ENCODE measurements around the gene DOC2B. TPM values are rescaled to one million over a fixed set of nuclear protein-coding genes. Genes with fewer than 3 reads are reported as not detected.

The DOC2B gene
- total RNA-seq, 4 donors from 2014 or later = 4.4 to 11.5 (median 10.6) TPM

DNA sequence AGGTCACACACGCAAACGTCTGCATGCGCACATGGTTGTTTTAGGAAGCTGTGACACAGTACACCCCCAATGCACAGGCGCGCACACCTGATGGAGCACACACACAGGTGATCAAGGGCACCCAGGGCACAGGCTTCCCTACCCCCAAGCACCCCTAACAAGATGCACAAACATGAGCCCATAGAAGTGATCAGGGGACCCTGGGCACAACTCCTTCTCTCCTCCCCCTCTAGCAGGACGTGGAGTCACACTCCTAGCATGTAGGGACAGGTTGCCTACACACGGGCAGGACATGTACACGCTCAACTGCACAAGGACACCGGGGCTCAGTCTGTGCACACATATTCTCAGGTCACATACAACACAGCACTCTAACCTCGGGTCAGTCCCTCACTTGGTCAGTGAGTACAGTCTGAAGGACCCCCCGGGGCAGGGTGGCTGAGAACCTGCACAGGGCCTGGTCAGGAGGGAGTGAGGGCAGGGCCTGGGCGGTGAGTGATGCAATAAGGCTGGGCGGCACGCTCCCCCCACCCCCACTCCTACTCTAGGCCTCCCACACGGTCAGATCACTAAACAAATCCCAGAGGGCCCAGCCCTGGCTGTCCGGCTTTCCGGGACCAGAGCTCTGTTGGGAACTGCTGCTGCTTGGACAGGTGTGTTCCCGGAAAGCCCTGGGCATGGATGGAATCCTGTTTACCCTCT lies 751 bp upstream of the DOC2B start:
- Histone ChIP-seq H3K36me3 (no peaks in the 10 kb centered on the region), H3K9me3 (no peaks in the 10 kb centered on the region), H3K27ac (peak overlapping the region in 2 of 4 donors; percentile 10 to 55), H3K4me3 (peak overlapping the region in 1 of 2 donors; percentile 56), H3K4me1 (peaks cover 0 to 39% (median 4%) of the 10 kb centered on the region in 3 donors), H3K27me3 (peaks cover 90% of the 10 kb centered on the region)
- ATAC-seq = no peak
- no peak for TF ChIP-seq EP300 (IDR thresholded peaks at IDR 0.05)
- TF ChIP-seq, protein P1, sequence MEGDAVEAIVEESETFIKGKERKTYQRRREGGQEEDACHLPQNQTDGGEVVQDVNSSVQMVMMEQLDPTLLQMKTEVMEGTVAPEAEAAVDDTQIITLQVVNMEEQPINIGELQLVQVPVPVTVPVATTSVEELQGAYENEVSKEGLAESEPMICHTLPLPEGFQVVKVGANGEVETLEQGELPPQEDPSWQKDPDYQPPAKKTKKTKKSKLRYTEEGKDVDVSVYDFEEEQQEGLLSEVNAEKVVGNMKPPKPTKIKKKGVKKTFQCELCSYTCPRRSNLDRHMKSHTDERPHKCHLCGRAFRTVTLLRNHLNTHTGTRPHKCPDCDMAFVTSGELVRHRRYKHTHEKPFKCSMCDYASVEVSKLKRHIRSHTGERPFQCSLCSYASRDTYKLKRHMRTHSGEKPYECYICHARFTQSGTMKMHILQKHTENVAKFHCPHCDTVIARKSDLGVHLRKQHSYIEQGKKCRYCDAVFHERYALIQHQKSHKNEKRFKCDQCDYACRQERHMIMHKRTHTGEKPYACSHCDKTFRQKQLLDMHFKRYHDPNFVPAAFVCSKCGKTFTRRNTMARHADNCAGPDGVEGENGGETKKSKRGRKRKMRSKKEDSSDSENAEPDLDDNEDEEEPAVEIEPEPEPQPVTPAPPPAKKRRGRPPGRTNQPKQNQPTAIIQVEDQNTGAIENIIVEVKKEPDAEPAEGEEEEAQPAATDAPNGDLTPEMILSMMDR (IDR thresholded peaks at IDR 0.05) = no peak
- no peak for TF ChIP-seq POLR2A (IDR thresholded peaks at IDR 0.05)
- no peak for TF ChIP-seq POLR2AphosphoS5 (IDR thresholded peaks at IDR 0.05)
- 49 to 60% methylated on average over 1 to 4 of the region's 18 CpGs for WGBS, 2 donors (ENCODE audit: low coverage in 1 of 2)

DNA sequence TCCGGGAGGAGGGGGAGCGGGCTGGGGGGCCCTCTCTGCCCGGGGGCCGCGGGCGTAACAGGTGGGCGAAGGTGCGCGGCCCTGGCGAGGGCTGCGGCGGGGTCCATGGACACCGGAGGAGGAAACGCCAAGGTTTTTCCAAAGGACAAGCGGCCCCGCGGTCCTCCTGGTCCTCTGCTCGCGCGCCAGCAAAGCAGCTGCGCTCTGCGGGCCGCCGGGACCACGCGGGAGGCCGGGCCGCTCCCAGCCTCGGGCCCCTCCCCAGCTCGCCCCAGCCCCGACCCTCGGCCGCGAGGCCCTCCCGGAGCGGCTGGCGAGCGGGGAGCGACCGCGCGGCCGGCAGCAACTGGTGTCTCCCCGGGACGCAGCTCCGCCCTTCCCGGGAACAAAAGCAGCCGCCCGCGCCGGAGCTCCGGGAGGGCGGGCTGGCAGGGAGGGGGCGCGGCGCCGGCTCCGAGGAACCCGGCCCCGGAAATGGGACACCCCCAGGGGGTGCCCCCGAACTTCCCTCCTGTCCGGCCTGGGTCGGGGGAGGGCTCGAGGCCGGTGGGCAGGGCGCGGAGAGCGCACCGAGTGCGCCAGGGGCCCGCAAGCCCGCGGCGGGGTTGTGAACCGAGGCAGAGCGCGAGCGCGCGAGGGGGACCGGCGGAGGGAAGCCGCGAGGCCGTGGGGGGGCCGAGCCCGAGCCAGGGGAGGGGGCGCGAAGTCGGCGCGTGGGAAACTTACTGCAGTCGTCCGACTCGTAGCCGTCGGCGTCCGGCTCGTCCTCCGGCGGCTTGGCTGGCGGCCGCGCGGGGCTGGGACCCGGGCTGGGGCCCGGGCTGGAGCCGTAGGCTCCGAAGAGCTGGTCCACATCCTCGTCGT lies 837 bp downstream of the DOC2B start:
- TF ChIP-seq, protein P1 (IDR thresholded peaks at IDR 0.05) = no peak
- TF ChIP-seq POLR2A (IDR thresholded peaks at IDR 0.05) (no peak), POLR2AphosphoS5 (IDR thresholded peaks at IDR 0.05) (no peak)
- Histone ChIP-seq H3K9me3 (no peaks in the 10 kb centered on the region), H3K27me3 (peaks cover 94% of the 10 kb centered on the region), H3K4me1 (peaks cover 0 to 39% (median 4%) of the 10 kb centered on the region in 3 donors), H3K27ac (peak overlapping the region in 3 of 4 donors; percentile 63 to 80 (median 65)), H3K36me3 (no peaks in the 10 kb centered on the region), H3K4me3 (peak overlapping the region; percentile 23 to 56)
- no peak for ATAC-seq
- WGBS, 2 donors (ENCODE audit: low coverage in 1 of 2) = no CpG with 5 or more reads among the region's 112 CpGs

DNA sequence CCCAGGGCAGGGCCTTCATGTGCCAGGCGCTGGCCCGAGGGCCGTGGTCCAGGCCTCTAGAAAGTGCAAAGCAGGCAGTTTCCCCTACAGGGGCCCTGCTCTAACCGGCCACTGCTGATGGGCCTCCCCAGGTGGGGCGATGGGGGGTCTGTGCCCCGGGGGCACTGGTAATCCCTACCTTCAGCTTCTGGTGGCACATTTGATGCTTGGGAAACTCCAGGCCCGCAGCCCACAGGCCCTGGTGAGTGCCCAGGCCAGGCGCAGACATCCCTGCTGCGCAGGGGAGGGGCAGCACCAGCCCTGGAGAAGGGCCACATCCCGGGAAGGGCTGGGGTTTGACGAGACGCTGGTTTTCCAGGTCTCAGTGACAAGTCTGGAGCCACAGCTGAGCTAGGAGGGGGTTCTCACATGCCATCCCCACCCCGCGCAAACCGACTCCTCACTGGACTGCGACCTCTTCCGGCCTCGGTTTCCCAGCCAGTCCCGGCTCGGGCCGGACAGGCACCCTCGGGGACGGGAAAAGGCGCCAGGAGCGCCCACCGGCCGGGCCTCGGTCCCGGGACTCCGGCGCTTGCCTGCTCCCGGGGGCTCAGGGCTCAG lies 1.6 kb downstream of the DOC2B start:
- Histone ChIP-seq H3K4me1 (peaks cover 0 to 39% (median 4%) of the 10 kb centered on the region in 3 donors), H3K36me3 (no peaks in the 10 kb centered on the region), H3K27me3 (peaks cover 94% of the 10 kb centered on the region), H3K4me3 (peak overlapping the region; percentile 23 to 56), H3K27ac (peak overlapping the region in 3 of 4 donors; percentile 63 to 80 (median 65)), H3K9me3 (no peaks in the 10 kb centered on the region)
- no CpG with 5 or more reads among the region's 32 CpGs for WGBS, 2 donors (ENCODE audit: low coverage in 1 of 2)
- no peak for ATAC-seq
- TF ChIP-seq POLR2AphosphoS5 (IDR thresholded peaks at IDR 0.05) (no peak), EP300 (IDR thresholded peaks at IDR 0.05) (no peak), POLR2A (IDR thresholded peaks at IDR 0.05) (no peak)
- TF ChIP-seq, protein P1 (IDR thresholded peaks at IDR 0.05) = no peak

DNA sequence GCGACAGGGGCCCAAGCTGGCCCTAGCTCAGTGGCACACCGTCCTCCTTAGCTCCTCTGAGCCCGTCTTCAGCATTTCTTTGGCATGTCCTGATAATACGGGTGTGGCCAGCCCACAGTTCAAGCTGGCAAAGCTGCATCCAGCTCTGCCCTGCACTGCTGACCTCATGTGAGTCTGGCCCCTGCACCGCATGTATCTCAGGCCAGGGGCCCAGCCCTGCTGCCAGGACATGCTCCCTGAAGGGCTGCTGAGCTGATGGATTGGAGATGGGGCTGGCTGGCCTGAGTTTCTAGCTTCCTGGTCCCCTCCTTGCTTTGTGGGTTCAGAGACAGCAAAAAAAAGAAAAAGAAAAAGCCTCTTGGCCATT lies 2.4 kb downstream of the DOC2B start:
- H3K4me3 ChIP-seq = peak overlapping the region in 1 of 2 donors; percentile 56
- no CpG with 5 or more reads among the region's 5 CpGs for WGBS, 2 donors (ENCODE audit: low coverage in 1 of 2)

More for the DNA sequence above, 2.4 kb downstream of the DOC2B start:
- peak overlapping the region in 3 of 4 donors; percentile 4 to 80 (median 27) for H3K27ac ChIP-seq
- H3K36me3 ChIP-seq = no peaks in the 10 kb centered on the region
- H3K9me3 ChIP-seq = no peaks in the 10 kb centered on the region
- ATAC-seq = no peak
- TF ChIP-seq, protein P1 (IDR thresholded peaks at IDR 0.05) = no peak
- TF ChIP-seq POLR2AphosphoS5 (IDR thresholded peaks at IDR 0.05) (no peak), POLR2A (IDR thresholded peaks at IDR 0.05) (no peak), EP300 (IDR thresholded peaks at IDR 0.05) (no peak)
- H3K27me3 ChIP-seq = peaks cover 96% of the 10 kb centered on the region
- peaks cover 0 to 39% (median 4%) of the 10 kb centered on the region in 3 donors for H3K4me1 ChIP-seq

All from gastroesophageal sphincter (tissue), 4 donors.